Endothelial cell of umbilical vein (primary cell): Measurements from ENCODE around the gene SCN5A.

Experiments
- CTCF ChIP-seq, 2 donors: IDR thresholded peaks; 1 replicate in 1 of 2; 2 replicates in 1 of 2; pipeline ENCODE4 v1.5.1; 2011; ENCODE audit warnings: low read length in 2 of 2, mild to moderate bottlenecking in 2 of 2, moderate library complexity in 2 of 2, control low read depth in 1 of 2, inconsistent platforms in 1 of 2, low read depth in 1 of 2; ENCODE audit not compliant: insufficient read depth in 1 of 2; ENCODE audit errors: extremely low read depth in 1 of 2
- EZH2 ChIP-seq: IDR thresholded peaks from 2 replicates; pipeline ENCODE4 v1.6.1; 2012; ENCODE audit warnings: borderline replicate concordance, low read depth, mild to moderate bottlenecking, moderate library complexity, low read length, inconsistent platforms; ENCODE audit not compliant: severe bottlenecking
- MYC ChIP-seq: IDR thresholded peaks from one replicate; pipeline ENCODE4 v1.6.1; 2011; ENCODE audit warnings: mild to moderate bottlenecking, low read depth, low read length

DNA sequence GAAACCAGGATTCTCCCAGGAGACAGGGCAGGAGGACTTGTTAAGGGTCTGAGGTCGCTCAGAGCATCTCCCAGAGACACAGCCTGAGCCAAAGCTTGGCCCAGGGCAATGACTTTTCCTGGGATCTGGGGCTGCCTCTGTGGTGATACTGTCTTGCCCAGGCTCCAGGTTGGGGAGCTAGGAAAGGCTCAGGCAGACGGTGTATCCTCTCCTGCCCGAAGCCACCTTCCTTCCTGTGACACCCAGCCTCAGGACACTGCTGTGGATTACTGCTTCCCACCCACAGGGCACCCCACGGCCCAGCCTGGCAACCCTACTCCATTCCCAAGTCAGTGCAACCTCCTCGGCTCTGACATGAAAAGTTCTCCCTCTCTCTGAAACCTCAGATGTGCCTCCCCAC lies 31.9 kb downstream of the SCN5A start:
- TF ChIP-seq CTCF (IDR thresholded peaks at IDR 0.05; ENCODE audit: extremely low read depth in 1 of 2, insufficient read depth in 1 of 2, low read depth in 1 of 2, low read length in 2 of 2) (no peak), EZH2 (no peak), MYC (no peak)
